Activated CD4-positive, alpha-beta T cell treated with anti-CD3 and anti-CD28 coated beads, Interleukin-2, amount 10 ng/mL, durations not matched to agents 7 days and 5 days (primary cell): ENCODE measurements around the gene RBM24. TPM values are rescaled to one million over a fixed set of nuclear protein-coding genes. Genes with fewer than 3 reads are reported as not detected.
"Not testable (repeated sequence)": the region's sequence is repeated elsewhere in the genome, so short reads cannot be mapped to it uniquely, and the experiment has no call there.

Experiments used
- CTCF ChIA-PET: fragments of 350-600 bp; sonication (Branson Sonifier 250); formaldehyde crosslinking; loops from one replicate; lab custom pipeline; 2021; ENCODE audit warnings: antibody characterized with exemption; lab: Charles Lee
- POLR2A ChIA-PET: fragments of 350-600 bp; sonication (Branson Sonifier 250); formaldehyde crosslinking; loops from one replicate; lab custom pipeline; 2021; ENCODE audit warnings: antibody characterized with exemption; lab: Charles Lee
- DNase-seq: peaks from one replicate; pipeline ENCODE4 v3.0.0-alpha.2; 2020
- H3K27ac Mint-ChIP-seq: one replicate; pipeline ENCODE4 v1.8.0; 2021; ENCODE audit warnings: mild to moderate bottlenecking, moderate library complexity, mixed read lengths
- H3K27me3 Mint-ChIP-seq: one replicate; pipeline ENCODE4 v1.8.0; 2021; ENCODE audit warnings: mixed read lengths
- H3K36me3 Mint-ChIP-seq: one replicate; pipeline ENCODE4 v1.8.0; 2021; ENCODE audit warnings: low read depth, mixed read lengths
- H3K4me1 Mint-ChIP-seq: one replicate; pipeline ENCODE4 v1.8.0; 2021; ENCODE audit warnings: mixed read lengths
- H3K4me3 Mint-ChIP-seq: one replicate; pipeline ENCODE4 v1.8.0; 2021; ENCODE audit warnings: mild to moderate bottlenecking, moderate library complexity, mixed read lengths
- H3K9me3 Mint-ChIP-seq: one replicate; pipeline ENCODE4 v1.8.0; 2021; ENCODE audit warnings: mixed read lengths
- total RNA-seq, 2 experiments: library from RNA; stranded (reverse); gene quantifications; one replicate each; pipeline ENCODE4 v1.2.3, GENCODE V29; 2021

RBM24 gene
- total RNA-seq, 2 experiments from 2014 or later: not detected

- CTCF ChIA-PET: no interaction called here
- POLR2A ChIA-PET: no interaction called here
- Mint-ChIP-seq H3K27ac (no peak overlapping the region), H3K4me3 (no peak overlapping the region), H3K27me3 (peaks cover 8% of the 10 kb centered on the region), H3K4me1 (no peaks in the 10 kb centered on the region), H3K36me3 (no peaks in the 10 kb centered on the region), H3K9me3 (no peaks in the 10 kb centered on the region)
- DNase-seq: no peak
Observed at GRCh38 chr6:17297271-17298080, 16.3 kb downstream of the RBM24 start.

GRCh38 chr6:17298257-17298656 lies 17.1 kb downstream of the RBM24 start:
- DNase-seq: no peak
- Mint-ChIP-seq H3K36me3 (no peaks in the 10 kb centered on the region), H3K4me1 (no peaks in the 10 kb centered on the region), H3K9me3 (no peaks in the 10 kb centered on the region), H3K27me3 (peaks cover 8% of the 10 kb centered on the region), H3K4me3 (no peak overlapping the region), H3K27ac (no peak overlapping the region)
- ChIA-PET CTCF (no interaction called here), POLR2A (no interaction called here)

- no peak overlapping the region for H3K27ac Mint-ChIP-seq
- no peaks in the 10 kb centered on the region for H3K36me3 Mint-ChIP-seq
- no peak overlapping the region for H3K4me3 Mint-ChIP-seq
- no peaks in the 10 kb centered on the region for H3K9me3 Mint-ChIP-seq
- H3K4me1 Mint-ChIP-seq: no peaks in the 10 kb centered on the region
- peaks cover 8% of the 10 kb centered on the region for H3K27me3 Mint-ChIP-seq
- CTCF ChIA-PET: interaction anchor here (0.6 kb wide), 1 partner anchor 13 kb away, joined by 3 read pairs; no protein-coding TSS in a partner anchor
- POLR2A ChIA-PET: no interaction called here
- no peak for DNase-seq
Observed at GRCh38 chr6:17299222-17299621, 18.1 kb downstream of the RBM24 start.

- no peak overlapping the region for H3K4me3 Mint-ChIP-seq
- H3K27me3 Mint-ChIP-seq: peaks cover 8% of the 10 kb centered on the region
- no peaks in the 10 kb centered on the region for H3K9me3 Mint-ChIP-seq
- ChIA-PET CTCF (interaction anchor here (0.6 kb wide), 1 partner anchor 13 kb away, joined by 3 read pairs; no protein-coding TSS in a partner anchor), POLR2A (no interaction called here)
- H3K4me1 Mint-ChIP-seq: no peaks in the 10 kb centered on the region
- DNase-seq: no peak
- H3K27ac Mint-ChIP-seq: no peak overlapping the region
- H3K36me3 Mint-ChIP-seq: no peaks in the 10 kb centered on the region
Observed at GRCh38 chr6:17299750-17300149, 18.6 kb downstream of the RBM24 start.

GRCh38 chr6:17300637-17301036 lies 19.5 kb downstream of the RBM24 start:
- POLR2A ChIA-PET: no interaction called here
- CTCF ChIA-PET: interaction anchor here (0.5 kb wide), 1 partner anchor 620 kb away, joined by 3 read pairs; no protein-coding TSS in a partner anchor
- no peaks in the 10 kb centered on the region for H3K36me3 Mint-ChIP-seq
- no peaks in the 10 kb centered on the region for H3K4me1 Mint-ChIP-seq
- no peaks in the 10 kb centered on the region for H3K9me3 Mint-ChIP-seq
- no peak overlapping the region for H3K4me3 Mint-ChIP-seq
- H3K27ac Mint-ChIP-seq: no peak overlapping the region
- peaks cover 7% of the 10 kb centered on the region for H3K27me3 Mint-ChIP-seq
- no peak for DNase-seq

GRCh38 chr6:17303444-17303843 lies 22.3 kb downstream of the RBM24 start:
- no peak overlapping the region for H3K27ac Mint-ChIP-seq
- H3K27me3 Mint-ChIP-seq: no peaks in the 10 kb centered on the region
- no peaks in the 10 kb centered on the region for H3K4me1 Mint-ChIP-seq
- ChIA-PET CTCF (no interaction called here), POLR2A (no interaction called here)
- no peaks in the 10 kb centered on the region for H3K36me3 Mint-ChIP-seq
- no peak overlapping the region for H3K4me3 Mint-ChIP-seq
- no peak for DNase-seq
- H3K9me3 Mint-ChIP-seq: no peaks in the 10 kb centered on the region

GRCh38 chr6:17305219-17306001 lies 24.2 kb downstream of the RBM24 start:
- ChIA-PET POLR2A (no interaction called here), CTCF (no interaction called here)
- H3K4me3 Mint-ChIP-seq: no peak overlapping the region
- no peak for DNase-seq
- H3K27ac Mint-ChIP-seq: no peak overlapping the region
- H3K36me3 Mint-ChIP-seq: no peaks in the 10 kb centered on the region
- H3K9me3 Mint-ChIP-seq: no peaks in the 10 kb centered on the region
- H3K4me1 Mint-ChIP-seq: no peaks in the 10 kb centered on the region
- H3K27me3 Mint-ChIP-seq: no peaks in the 10 kb centered on the region

- CTCF ChIA-PET: no interaction called here
- no peak overlapping the region for H3K4me3 Mint-ChIP-seq
- no peak for DNase-seq
Observed at GRCh38 chr6:17311595-17312311, 30.6 kb downstream of the RBM24 start.

GRCh38 chr6:17313238-17313637 lies 32.1 kb downstream of the RBM24 start:
- H3K36me3 Mint-ChIP-seq, H3K4me1 Mint-ChIP-seq, POLR2A ChIA-PET, H3K27me3 Mint-ChIP-seq, H3K4me3 Mint-ChIP-seq, H3K9me3 Mint-ChIP-seq, CTCF ChIA-PET, H3K27ac Mint-ChIP-seq, DNase-seq: not testable (repeated sequence)

More at GRCh38 chr6:17311595-17312311, 30.6 kb downstream of the RBM24 start:
- Mint-ChIP-seq H3K4me1 (no peaks in the 10 kb centered on the region), H3K27ac (no peak overlapping the region), H3K9me3 (no peaks in the 10 kb centered on the region), H3K36me3 (no peaks in the 10 kb centered on the region), H3K27me3 (no peaks in the 10 kb centered on the region)
- POLR2A ChIA-PET: no interaction called here

- ChIA-PET POLR2A (no interaction called here), CTCF (no interaction called here)
- DNase-seq: no peak
- Mint-ChIP-seq H3K36me3 (no peaks in the 10 kb centered on the region), H3K27ac (no peak overlapping the region), H3K4me3 (no peak overlapping the region), H3K4me1 (no peaks in the 10 kb centered on the region), H3K27me3 (no peaks in the 10 kb centered on the region), H3K9me3 (no peaks in the 10 kb centered on the region)
Observed at GRCh38 chr6:17313971-17314370, 32.8 kb downstream of the RBM24 start.

- H3K36me3 Mint-ChIP-seq: no peaks in the 10 kb centered on the region
- no peak for DNase-seq
- POLR2A ChIA-PET: no interaction called here
- no peak overlapping the region for H3K27ac Mint-ChIP-seq
- no peak overlapping the region for H3K4me3 Mint-ChIP-seq
- H3K27me3 Mint-ChIP-seq: no peaks in the 10 kb centered on the region
- H3K9me3 Mint-ChIP-seq: no peaks in the 10 kb centered on the region
- no peaks in the 10 kb centered on the region for H3K4me1 Mint-ChIP-seq
- CTCF ChIA-PET: no interaction called here
Observed at GRCh38 chr6:17315262-17315661, 34.1 kb downstream of the RBM24 start.

- Mint-ChIP-seq H3K27me3 (no peaks in the 10 kb centered on the region), H3K9me3 (no peaks in the 10 kb centered on the region), H3K4me3 (no peak overlapping the region), H3K27ac (no peak overlapping the region), H3K4me1 (no peaks in the 10 kb centered on the region), H3K36me3 (no peaks in the 10 kb centered on the region)
- POLR2A ChIA-PET: no interaction called here
- CTCF ChIA-PET: no interaction called here
- no peak for DNase-seq
Observed at GRCh38 chr6:17318435-17319165, 37.4 kb downstream of the RBM24 start.
